Putamen (tissue), 1 donor: Measurements from ENCODE around the gene MRPL17.

Experiments
- DNase-seq: peaks from one replicate; pipeline ENCODE4 v3.0.0-alpha.2; 2016; ENCODE audit warnings: low spot score

Gene MRPL17

GRCh38 chr11:6632116-6633073, 50.7 kb downstream of the MRPL17 start:
- no peak for DNase-seq

GRCh38 chr11:6631361-6631890, 51.7 kb downstream of the MRPL17 start:
- no peak for DNase-seq

GRCh38 chr11:6630632-6631291, 52.4 kb downstream of the MRPL17 start:
- DNase-seq: no peak
